ENCODE results near the gene TLE5. TPM values are rescaled to one million over a fixed set of nuclear protein-coding genes. Genes with fewer than 3 reads are reported as not detected.

TLE5 gene
- total and polyA plus RNA-seq, 2 experiments from 2014 or later, result 130 to 154 TPM

DNA sequence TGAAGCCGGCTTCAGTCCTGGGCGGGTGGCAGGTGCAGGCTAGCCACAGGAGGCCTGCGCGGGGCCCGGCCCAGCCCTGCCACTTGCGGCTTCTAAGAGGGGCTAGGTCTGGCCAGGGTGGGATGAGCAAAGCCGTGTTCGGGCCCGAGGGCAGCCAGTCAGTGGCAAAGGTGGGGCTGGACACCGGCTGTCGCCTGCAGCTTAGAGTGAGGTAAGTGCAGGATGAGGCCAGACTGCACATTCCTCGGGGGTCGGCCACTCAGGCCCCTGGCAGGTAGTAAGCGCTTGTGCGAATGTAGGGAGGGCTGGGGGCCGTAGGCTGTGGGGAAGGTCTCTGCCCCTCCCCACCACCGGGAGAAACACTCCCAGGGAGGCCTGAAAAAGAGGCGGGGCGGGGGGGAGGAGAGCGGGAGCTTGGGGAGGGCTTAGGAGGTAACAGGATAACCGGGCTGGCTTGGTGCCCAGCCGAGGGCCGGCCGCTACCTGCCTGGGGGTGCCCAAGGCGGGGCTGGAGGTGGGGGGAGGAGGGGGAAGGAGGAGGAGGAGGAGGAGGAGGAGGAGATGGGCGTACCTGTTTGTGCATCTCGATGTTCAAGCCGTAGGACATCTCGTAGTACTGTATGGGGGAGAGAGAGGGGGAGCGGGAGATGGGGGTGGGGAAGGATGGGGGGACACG is 6.4 kb downstream of the TLE5 start (continued):
- TF ChIP-seq POLR2AphosphoS5 (IDR thresholded peaks at IDR 0.05; ENCODE audit: low read depth), result no peak
- TF ChIP-seq EZH2phosphoT487 (IDR thresholded peaks at IDR 0.05; ENCODE audit: unreplicated experiment), result no peak
- TF ChIP-seq, protein P1, sequence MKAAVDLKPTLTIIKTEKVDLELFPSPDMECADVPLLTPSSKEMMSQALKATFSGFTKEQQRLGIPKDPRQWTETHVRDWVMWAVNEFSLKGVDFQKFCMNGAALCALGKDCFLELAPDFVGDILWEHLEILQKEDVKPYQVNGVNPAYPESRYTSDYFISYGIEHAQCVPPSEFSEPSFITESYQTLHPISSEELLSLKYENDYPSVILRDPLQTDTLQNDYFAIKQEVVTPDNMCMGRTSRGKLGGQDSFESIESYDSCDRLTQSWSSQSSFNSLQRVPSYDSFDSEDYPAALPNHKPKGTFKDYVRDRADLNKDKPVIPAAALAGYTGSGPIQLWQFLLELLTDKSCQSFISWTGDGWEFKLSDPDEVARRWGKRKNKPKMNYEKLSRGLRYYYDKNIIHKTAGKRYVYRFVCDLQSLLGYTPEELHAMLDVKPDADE (IDR thresholded peaks at IDR 0.05), result no peak
- no peak for TF ChIP-seq CREB1 (CRISPR knock-in tag; IDR thresholded peaks at IDR 0.05; ENCODE audit: low read depth)
- TF ChIP-seq NANOG (IDR thresholded peaks at IDR 0.05; ENCODE audit: borderline replicate concordance), result no peak

DNA sequence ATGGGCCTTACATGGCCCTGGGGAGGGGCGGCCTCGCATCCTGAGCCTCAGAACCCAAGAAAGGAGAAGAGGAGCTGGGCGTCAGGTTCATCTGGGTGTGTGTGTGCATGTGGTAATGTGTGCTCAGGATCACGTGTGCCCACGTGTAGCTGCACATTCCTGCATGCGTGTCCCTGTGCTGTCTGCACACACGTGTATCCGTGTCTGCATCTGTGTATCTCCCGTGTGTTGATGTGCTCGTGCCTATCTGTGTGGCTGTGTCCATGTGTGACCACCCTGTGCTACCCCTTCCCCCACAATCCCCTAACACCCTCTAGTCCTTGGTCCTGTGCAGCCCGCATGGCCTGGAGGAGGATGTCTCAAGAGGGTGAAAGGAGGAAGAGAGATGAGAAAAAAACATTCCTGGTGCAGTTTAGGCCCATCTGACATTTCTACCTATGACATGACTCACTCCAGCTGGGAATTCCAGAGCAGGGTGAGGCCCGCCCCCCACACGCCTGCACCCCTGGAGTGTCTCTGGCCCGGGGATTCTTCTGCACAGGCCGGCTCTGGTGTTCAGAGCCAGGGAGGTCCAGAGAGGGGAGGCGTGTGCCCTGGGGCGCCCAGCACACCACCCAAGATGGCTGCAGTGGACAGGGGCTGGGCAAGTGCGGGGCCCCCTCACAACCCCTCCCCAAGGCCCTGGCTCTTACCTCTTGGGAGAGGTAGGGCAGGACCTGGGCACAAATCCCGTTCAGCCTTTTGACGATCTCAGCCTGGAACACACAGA is 7.1 kb downstream of the TLE5 start:
- DNase-seq (ENCODE audit: low spot score) (no peak), ATAC-seq (no peak)
- peak overlapping the region; percentile 9; the same call in 1 of the 3 replicates for H3K4me3 Mint-ChIP-seq
- no peak overlapping the region for H3K27ac ChIP-seq (ENCODE audit: low read depth)
- peaks cover 36% of the 10 kb centered on the region for H3K36me3 Mint-ChIP-seq (ENCODE audit: low read depth)
- H3K9me3 Mint-ChIP-seq, result no peaks in the 10 kb centered on the region; the same call in 2 of the 3 replicates
- H2AFZ ChIP-seq, result no peak overlapping the region
- H3K4me2 ChIP-seq, result peak overlapping the region; percentile 43; the same call in 1 of the 2 replicates
- H3K79me2 ChIP-seq (replicated peaks; ENCODE audit: insufficient read depth), result peaks cover 17% of the 10 kb centered on the region
- H3K36me3 ChIP-seq (ENCODE audit: insufficient read depth), result peaks cover 6% of the 10 kb centered on the region; the same call in 1 of the 2 replicates
- no peaks in the 10 kb centered on the region for H3K9me2 ChIP-seq (ENCODE audit: insufficient read depth)
- peaks cover 43% of the 10 kb centered on the region; the same call in 1 of the 2 replicates for H3K4me1 ChIP-seq (ENCODE audit: insufficient read depth)
- H3K27ac Mint-ChIP-seq, result peak overlapping the region; percentile 83; the same call in 1 of the 2 replicates
- H3K4me1 Mint-ChIP-seq, result peaks cover 37% of the 10 kb centered on the region
- H3K27me3 ChIP-seq (ENCODE audit: insufficient read depth), result no peaks in the 10 kb centered on the region
- peaks cover 10% of the 10 kb centered on the region; the same call in 1 of the 2 replicates for H3F3A ChIP-seq (replicated peaks; ENCODE audit: low read depth)
- H3K4me3 ChIP-seq, result no peak overlapping the region
- peaks cover 30% of the 10 kb centered on the region for H3K27me3 Mint-ChIP-seq (ENCODE audit: insufficient read depth, low read depth, poor library complexity)
- H4K20me1 ChIP-seq (replicated peaks; ENCODE audit: insufficient read depth), result no peaks in the 10 kb centered on the region; the same call in 1 of the 2 replicates
- TF ChIP-seq POLR2AphosphoS5 (IDR thresholded peaks at IDR 0.05; ENCODE audit: low read depth) (no peak), EZH2phosphoT487 (IDR thresholded peaks at IDR 0.05; ENCODE audit: unreplicated experiment) (no peak), EZH2 (IDR thresholded peaks at IDR 0.05; ENCODE audit: low read depth, unreplicated experiment) (no peak), NANOG (IDR thresholded peaks at IDR 0.05; ENCODE audit: borderline replicate concordance) (no peak), ZNF114 (CRISPR knock-in tag; IDR thresholded peaks at IDR 0.05) (no peak), JUNB (IDR thresholded peaks at IDR 0.05; ENCODE audit: unreplicated experiment) (no peak), CREB1 (CRISPR knock-in tag; IDR thresholded peaks at IDR 0.05; ENCODE audit: low read depth) (no peak), STAT1 (IDR thresholded peaks at IDR 0.05; ENCODE audit: unreplicated experiment) (no peak)
- TF ChIP-seq, protein P2, sequence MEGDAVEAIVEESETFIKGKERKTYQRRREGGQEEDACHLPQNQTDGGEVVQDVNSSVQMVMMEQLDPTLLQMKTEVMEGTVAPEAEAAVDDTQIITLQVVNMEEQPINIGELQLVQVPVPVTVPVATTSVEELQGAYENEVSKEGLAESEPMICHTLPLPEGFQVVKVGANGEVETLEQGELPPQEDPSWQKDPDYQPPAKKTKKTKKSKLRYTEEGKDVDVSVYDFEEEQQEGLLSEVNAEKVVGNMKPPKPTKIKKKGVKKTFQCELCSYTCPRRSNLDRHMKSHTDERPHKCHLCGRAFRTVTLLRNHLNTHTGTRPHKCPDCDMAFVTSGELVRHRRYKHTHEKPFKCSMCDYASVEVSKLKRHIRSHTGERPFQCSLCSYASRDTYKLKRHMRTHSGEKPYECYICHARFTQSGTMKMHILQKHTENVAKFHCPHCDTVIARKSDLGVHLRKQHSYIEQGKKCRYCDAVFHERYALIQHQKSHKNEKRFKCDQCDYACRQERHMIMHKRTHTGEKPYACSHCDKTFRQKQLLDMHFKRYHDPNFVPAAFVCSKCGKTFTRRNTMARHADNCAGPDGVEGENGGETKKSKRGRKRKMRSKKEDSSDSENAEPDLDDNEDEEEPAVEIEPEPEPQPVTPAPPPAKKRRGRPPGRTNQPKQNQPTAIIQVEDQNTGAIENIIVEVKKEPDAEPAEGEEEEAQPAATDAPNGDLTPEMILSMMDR (conservative IDR thresholded peaks at IDR 0.05; ENCODE audit: low read depth in 2 of 2), result no peak
- TF ChIP-seq, protein P3, sequence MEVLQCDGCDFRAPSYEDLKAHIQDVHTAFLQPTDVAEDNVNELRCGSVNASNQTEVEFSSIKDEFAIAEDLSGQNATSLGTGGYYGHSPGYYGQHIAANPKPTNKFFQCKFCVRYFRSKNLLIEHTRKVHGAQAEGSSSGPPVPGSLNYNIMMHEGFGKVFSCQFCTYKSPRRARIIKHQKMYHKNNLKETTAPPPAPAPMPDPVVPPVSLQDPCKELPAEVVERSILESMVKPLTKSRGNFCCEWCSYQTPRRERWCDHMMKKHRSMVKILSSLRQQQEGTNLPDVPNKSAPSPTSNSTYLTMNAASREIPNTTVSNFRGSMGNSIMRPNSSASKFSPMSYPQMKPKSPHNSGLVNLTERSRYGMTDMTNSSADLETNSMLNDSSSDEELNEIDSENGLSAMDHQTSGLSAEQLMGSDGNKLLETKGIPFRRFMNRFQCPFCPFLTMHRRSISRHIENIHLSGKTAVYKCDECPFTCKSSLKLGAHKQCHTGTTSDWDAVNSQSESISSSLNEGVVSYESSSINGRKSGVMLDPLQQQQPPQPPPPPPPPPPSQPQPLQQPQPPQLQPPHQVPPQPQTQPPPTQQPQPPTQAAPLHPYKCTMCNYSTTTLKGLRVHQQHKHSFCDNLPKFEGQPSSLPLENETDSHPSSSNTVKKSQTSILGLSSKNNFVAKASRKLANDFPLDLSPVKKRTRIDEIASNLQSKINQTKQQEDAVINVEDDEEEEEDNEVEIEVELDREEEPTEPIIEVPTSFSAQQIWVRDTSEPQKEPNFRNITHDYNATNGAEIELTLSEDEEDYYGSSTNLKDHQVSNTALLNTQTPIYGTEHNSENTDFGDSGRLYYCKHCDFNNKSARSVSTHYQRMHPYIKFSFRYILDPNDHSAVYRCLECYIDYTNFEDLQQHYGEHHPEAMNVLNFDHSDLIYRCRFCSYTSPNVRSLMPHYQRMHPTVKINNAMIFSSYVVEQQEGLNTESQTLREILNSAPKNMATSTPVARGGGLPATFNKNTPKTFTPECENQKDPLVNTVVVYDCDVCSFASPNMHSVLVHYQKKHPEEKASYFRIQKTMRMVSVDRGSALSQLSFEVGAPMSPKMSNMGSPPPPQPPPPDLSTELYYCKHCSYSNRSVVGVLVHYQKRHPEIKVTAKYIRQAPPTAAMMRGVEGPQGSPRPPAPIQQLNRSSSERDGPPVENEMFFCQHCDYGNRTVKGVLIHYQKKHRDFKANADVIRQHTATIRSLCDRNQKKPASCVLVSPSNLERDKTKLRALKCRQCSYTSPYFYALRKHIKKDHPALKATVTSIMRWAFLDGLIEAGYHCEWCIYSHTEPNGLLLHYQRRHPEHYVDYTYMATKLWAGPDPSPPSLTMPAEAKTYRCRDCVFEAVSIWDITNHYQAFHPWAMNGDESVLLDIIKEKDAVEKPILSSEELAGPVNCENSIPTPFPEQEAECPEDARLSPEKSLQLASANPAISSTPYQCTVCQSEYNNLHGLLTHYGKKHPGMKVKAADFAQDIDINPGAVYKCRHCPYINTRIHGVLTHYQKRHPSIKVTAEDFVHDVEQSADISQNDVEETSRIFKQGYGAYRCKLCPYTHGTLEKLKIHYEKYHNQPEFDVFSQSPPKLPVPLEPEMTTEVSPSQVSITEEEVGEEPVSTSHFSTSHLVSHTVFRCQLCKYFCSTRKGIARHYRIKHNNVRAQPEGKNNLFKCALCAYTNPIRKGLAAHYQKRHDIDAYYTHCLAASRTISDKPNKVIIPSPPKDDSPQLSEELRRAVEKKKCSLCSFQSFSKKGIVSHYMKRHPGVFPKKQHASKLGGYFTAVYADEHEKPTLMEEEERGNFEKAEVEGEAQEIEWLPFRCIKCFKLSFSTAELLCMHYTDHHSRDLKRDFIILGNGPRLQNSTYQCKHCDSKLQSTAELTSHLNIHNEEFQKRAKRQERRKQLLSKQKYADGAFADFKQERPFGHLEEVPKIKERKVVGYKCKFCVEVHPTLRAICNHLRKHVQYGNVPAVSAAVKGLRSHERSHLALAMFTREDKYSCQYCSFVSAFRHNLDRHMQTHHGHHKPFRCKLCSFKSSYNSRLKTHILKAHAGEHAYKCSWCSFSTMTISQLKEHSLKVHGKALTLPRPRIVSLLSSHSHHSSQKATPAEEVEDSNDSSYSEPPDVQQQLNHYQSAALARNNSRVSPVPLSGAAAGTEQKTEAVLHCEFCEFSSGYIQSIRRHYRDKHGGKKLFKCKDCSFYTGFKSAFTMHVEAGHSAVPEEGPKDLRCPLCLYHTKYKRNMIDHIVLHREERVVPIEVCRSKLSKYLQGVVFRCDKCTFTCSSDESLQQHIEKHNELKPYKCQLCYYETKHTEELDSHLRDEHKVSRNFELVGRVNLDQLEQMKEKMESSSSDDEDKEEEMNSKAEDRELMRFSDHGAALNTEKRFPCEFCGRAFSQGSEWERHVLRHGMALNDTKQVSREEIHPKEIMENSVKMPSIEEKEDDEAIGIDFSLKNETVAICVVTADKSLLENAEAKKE (CRISPR knock-in tag; IDR thresholded peaks at IDR 0.05), result no peak
- TF ChIP-seq, protein P1 (IDR thresholded peaks at IDR 0.05), result no peak

All from GM23338 (cell line).